Measurements from ENCODE around the gene OLA1.

Gene OLA1

GRCh38 chr2:174263997-174264396 is 15.7 kb upstream of the OLA1 start:
- H3K4me2 ChIP-seq (ENCODE audit: low read length): no peak overlapping the region
- no CpG with 5 or more reads among the region's 3 CpGs for WGBS (ENCODE audit: extremely low coverage, insufficient coverage, insufficient read length)

DNA sequence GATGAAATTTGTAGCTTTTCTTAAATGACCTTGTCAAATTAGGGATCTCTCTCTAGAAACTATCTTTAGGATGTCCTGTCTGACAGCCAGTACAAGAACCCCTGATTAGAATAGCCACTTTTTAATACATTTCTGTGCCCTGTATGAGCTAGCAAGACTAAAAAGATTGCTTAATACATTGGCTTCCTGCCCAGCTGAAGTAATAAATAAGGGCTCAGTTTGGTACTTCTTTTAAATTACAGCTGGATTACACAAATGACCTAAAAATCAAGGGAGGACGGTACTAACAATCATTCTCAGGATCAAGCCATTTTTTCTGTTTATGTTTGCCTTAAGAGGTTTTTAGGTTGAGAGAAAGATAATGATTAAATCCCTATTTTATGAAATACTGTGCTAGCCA is 11.6 kb upstream of the OLA1 start:
- Histone ChIP-seq H2BK120ac (ENCODE audit: insufficient read depth, low read length, poor library complexity) (no peak overlapping the region), H4K8ac (ENCODE audit: low read depth, low read length) (no peak overlapping the region), H3K27ac (ENCODE audit: low read depth, low read length) (no peak overlapping the region), H3K23ac (ENCODE audit: low read length) (no peak overlapping the region), H2BK5ac (ENCODE audit: low read depth, low read length, poor library complexity) (no peak overlapping the region), H3K4ac (ENCODE audit: low read depth, low read length) (no peak overlapping the region), H3K9me3 (ENCODE audit: insufficient read depth, low read depth, low read length) (no peaks in the 10 kb centered on the region), H3K79me1 (ENCODE audit: low read length) (no peaks in the 10 kb centered on the region), H4K12ac (ENCODE audit: low read depth, low read length) (no peak overlapping the region), H3K9ac (ENCODE audit: low read length) (no peak overlapping the region), H3K4me2 (ENCODE audit: low read length) (no peak overlapping the region), H3K27me3 (ENCODE audit: insufficient read depth, low read length) (no peaks in the 10 kb centered on the region), H2AK5ac (ENCODE audit: low read length) (no peak overlapping the region), H3K79me2 (ENCODE audit: control insufficient read depth, insufficient read depth, low read length, poor library complexity) (no peaks in the 10 kb centered on the region), H3K4me1 (ENCODE audit: control insufficient read depth in 1 of 2, insufficient read depth in 2 of 2, low read length in 2 of 2) (no peaks in the 10 kb centered on the region), H3K18ac (ENCODE audit: low read length) (no peak overlapping the region), H2AFZ (ENCODE audit: insufficient read depth, low read length, poor library complexity) (no peak overlapping the region), H4K91ac (ENCODE audit: low read depth, low read length) (no peak overlapping the region), H3K36me3 (ENCODE audit: control insufficient read depth in 1 of 2, insufficient read depth in 2 of 2, low read length in 2 of 2) (no peaks in the 10 kb centered on the region), H3K4me3 (ENCODE audit: low read depth, low read length) (no peak overlapping the region), H3K14ac (ENCODE audit: low read length) (no peak overlapping the region), H2BK12ac (ENCODE audit: low read length) (no peak overlapping the region)
- DNase-seq: no peak
- WGBS (ENCODE audit: extremely low coverage, insufficient coverage, insufficient read length): no CpG with 5 or more reads among the region's 1 CpG

More at GRCh38 chr2:174263997-174264396, 15.7 kb upstream of the OLA1 start:
- Histone ChIP-seq H2AFZ (ENCODE audit: insufficient read depth, low read length, poor library complexity) (no peak overlapping the region), H3K9ac (ENCODE audit: low read length) (no peak overlapping the region), H4K91ac (ENCODE audit: low read depth, low read length) (no peak overlapping the region), H3K4me1 (ENCODE audit: control insufficient read depth in 1 of 2, insufficient read depth in 2 of 2, low read length in 2 of 2) (no peaks in the 10 kb centered on the region), H3K27me3 (ENCODE audit: insufficient read depth, low read length) (no peaks in the 10 kb centered on the region), H4K8ac (ENCODE audit: low read depth, low read length) (no peak overlapping the region), H3K18ac (ENCODE audit: low read length) (no peak overlapping the region), H3K79me1 (ENCODE audit: low read length) (no peaks in the 10 kb centered on the region), H3K23ac (ENCODE audit: low read length) (no peak overlapping the region), H4K12ac (ENCODE audit: low read depth, low read length) (no peak overlapping the region), H3K27ac (ENCODE audit: low read depth, low read length) (no peak overlapping the region), H3K14ac (ENCODE audit: low read length) (no peak overlapping the region), H2BK120ac (ENCODE audit: insufficient read depth, low read length, poor library complexity) (no peak overlapping the region), H2AK5ac (ENCODE audit: low read length) (no peak overlapping the region), H3K4me3 (ENCODE audit: low read depth, low read length) (no peak overlapping the region), H3K79me2 (ENCODE audit: control insufficient read depth, insufficient read depth, low read length, poor library complexity) (no peaks in the 10 kb centered on the region), H3K36me3 (ENCODE audit: control insufficient read depth in 1 of 2, insufficient read depth in 2 of 2, low read length in 2 of 2) (no peaks in the 10 kb centered on the region), H3K9me3 (ENCODE audit: insufficient read depth, low read depth, low read length) (no peaks in the 10 kb centered on the region), H2BK5ac (ENCODE audit: low read depth, low read length, poor library complexity) (no peak overlapping the region), H3K4ac (ENCODE audit: low read depth, low read length) (no peak overlapping the region), H2BK12ac (ENCODE audit: low read length) (no peak overlapping the region)
- DNase-seq: peak; percentile 44 to 52

- no peaks in the 10 kb centered on the region for H3K36me3 ChIP-seq (ENCODE audit: control insufficient read depth in 1 of 2, insufficient read depth in 2 of 2, low read length in 2 of 2)
- no peak overlapping the region for H2AK5ac ChIP-seq (ENCODE audit: low read length)
- H2BK12ac ChIP-seq (ENCODE audit: low read length): no peak overlapping the region
- DNase-seq: no peak
- H4K12ac ChIP-seq (ENCODE audit: low read depth, low read length): no peak overlapping the region
- no peak overlapping the region for H2BK120ac ChIP-seq (ENCODE audit: insufficient read depth, low read length, poor library complexity)
- H3K4ac ChIP-seq (ENCODE audit: low read depth, low read length): no peak overlapping the region
- H2BK5ac ChIP-seq (ENCODE audit: low read depth, low read length, poor library complexity): no peak overlapping the region
- no peak overlapping the region for H3K18ac ChIP-seq (ENCODE audit: low read length)
- no peaks in the 10 kb centered on the region for H3K4me1 ChIP-seq (ENCODE audit: control insufficient read depth in 1 of 2, insufficient read depth in 2 of 2, low read length in 2 of 2)
- no peak overlapping the region for H4K8ac ChIP-seq (ENCODE audit: low read depth, low read length)
- H3K14ac ChIP-seq (ENCODE audit: low read length): no peak overlapping the region
- H3K4me2 ChIP-seq (ENCODE audit: low read length): no peak overlapping the region
- WGBS (ENCODE audit: extremely low coverage, insufficient coverage, insufficient read length): no CpG with 5 or more reads among the region's 6 CpGs
- H3K27me3 ChIP-seq (ENCODE audit: insufficient read depth, low read length): no peaks in the 10 kb centered on the region
- H3K9ac ChIP-seq (ENCODE audit: low read length): no peak overlapping the region
- H3K4me3 ChIP-seq (ENCODE audit: low read depth, low read length): no peak overlapping the region
- H2AFZ ChIP-seq (ENCODE audit: insufficient read depth, low read length, poor library complexity): no peak overlapping the region
- no peaks in the 10 kb centered on the region for H3K9me3 ChIP-seq (ENCODE audit: insufficient read depth, low read depth, low read length)
- no peaks in the 10 kb centered on the region for H3K79me1 ChIP-seq (ENCODE audit: low read length)
- H3K27ac ChIP-seq (ENCODE audit: low read depth, low read length): no peak overlapping the region
- H4K91ac ChIP-seq (ENCODE audit: low read depth, low read length): no peak overlapping the region
- H3K79me2 ChIP-seq (ENCODE audit: control insufficient read depth, insufficient read depth, low read length, poor library complexity): no peaks in the 10 kb centered on the region
- no peak overlapping the region for H3K23ac ChIP-seq (ENCODE audit: low read length)
Measured at GRCh38 chr2:174254267-174254666, 5.9 kb upstream of the OLA1 start.

DNA sequence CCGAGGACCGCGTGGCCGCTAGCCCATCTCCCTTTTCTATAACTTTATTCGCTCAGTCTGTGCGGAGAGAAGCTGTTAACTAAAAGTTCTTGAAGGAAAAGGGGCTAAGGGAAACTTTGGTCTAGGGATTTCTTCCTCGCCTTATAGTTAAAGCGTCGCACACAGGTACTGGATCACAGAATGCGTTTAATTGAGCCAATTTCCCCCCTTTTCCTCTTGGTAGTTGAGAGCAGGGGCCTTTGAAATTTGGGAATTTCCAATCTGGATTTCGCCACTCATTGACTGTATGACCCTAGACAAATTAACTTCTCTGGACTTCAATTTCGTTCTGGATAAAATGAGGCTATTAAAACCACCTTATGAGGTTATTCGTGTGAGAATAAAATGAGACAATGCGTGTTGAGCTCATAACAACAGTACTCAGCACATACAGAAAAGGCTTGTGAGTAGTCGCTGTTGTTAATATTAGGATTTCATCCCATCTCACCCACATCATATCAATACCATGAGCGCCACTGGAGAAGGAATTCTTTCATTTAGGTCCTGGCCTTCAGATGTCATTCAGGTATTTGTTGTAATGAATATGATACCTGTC is 763 bp upstream of the OLA1 start:
- no peak overlapping the region for H3K23ac ChIP-seq (ENCODE audit: low read length)
- peaks cover 8% of the 10 kb centered on the region for H3K79me1 ChIP-seq (ENCODE audit: low read length)
- peak overlapping the region; percentile 76 for H3K9ac ChIP-seq (ENCODE audit: low read length)
- WGBS (ENCODE audit: extremely low coverage, insufficient coverage, insufficient read length): no CpG with 5 or more reads among the region's 16 CpGs
- no peaks in the 10 kb centered on the region for H3K9me3 ChIP-seq (ENCODE audit: insufficient read depth, low read depth, low read length)
- H3K4me1 ChIP-seq (ENCODE audit: control insufficient read depth in 1 of 2, insufficient read depth in 2 of 2, low read length in 2 of 2): peaks cover 2 to 4% of the 10 kb centered on the region in 2 experiments
- DNase-seq: no peak
- peaks cover 13% of the 10 kb centered on the region for H3K79me2 ChIP-seq (ENCODE audit: control insufficient read depth, insufficient read depth, low read length, poor library complexity)
- peak overlapping the region; percentile 74 for H3K4ac ChIP-seq (ENCODE audit: low read depth, low read length)
- H3K4me3 ChIP-seq (ENCODE audit: low read depth, low read length): peak overlapping the region; percentile 68
- H3K14ac ChIP-seq (ENCODE audit: low read length): peak overlapping the region; percentile 75
- peak overlapping the region; percentile 80 for H2AFZ ChIP-seq (ENCODE audit: insufficient read depth, low read length, poor library complexity)
- H3K4me2 ChIP-seq (ENCODE audit: low read length): peak overlapping the region; percentile 76
- H3K27ac ChIP-seq (ENCODE audit: low read depth, low read length): peak overlapping the region; percentile 28
- H4K91ac ChIP-seq (ENCODE audit: low read depth, low read length): peak overlapping the region; percentile 77
- peak overlapping the region; percentile 35 for H3K18ac ChIP-seq (ENCODE audit: low read length)
- no peaks in the 10 kb centered on the region for H3K27me3 ChIP-seq (ENCODE audit: insufficient read depth, low read length)
- no peak overlapping the region for H2BK12ac ChIP-seq (ENCODE audit: low read length)
- no peak overlapping the region for H2BK5ac ChIP-seq (ENCODE audit: low read depth, low read length, poor library complexity)
- H4K12ac ChIP-seq (ENCODE audit: low read depth, low read length): peak overlapping the region; percentile 76
- peak overlapping the region; percentile 48 for H2BK120ac ChIP-seq (ENCODE audit: insufficient read depth, low read length, poor library complexity)
- peak overlapping the region; percentile 90 for H4K8ac ChIP-seq (ENCODE audit: low read depth, low read length)
- H3K36me3 ChIP-seq (ENCODE audit: control insufficient read depth in 1 of 2, insufficient read depth in 2 of 2, low read length in 2 of 2): no peaks in the 10 kb centered on the region
- no peak overlapping the region for H2AK5ac ChIP-seq (ENCODE audit: low read length)
